ENCODE results near the gene MAP3K7.
A peak's percentile ranks its signal among the peaks of the same experiment; 100 is the strongest.

MAP3K7 gene

DNA sequence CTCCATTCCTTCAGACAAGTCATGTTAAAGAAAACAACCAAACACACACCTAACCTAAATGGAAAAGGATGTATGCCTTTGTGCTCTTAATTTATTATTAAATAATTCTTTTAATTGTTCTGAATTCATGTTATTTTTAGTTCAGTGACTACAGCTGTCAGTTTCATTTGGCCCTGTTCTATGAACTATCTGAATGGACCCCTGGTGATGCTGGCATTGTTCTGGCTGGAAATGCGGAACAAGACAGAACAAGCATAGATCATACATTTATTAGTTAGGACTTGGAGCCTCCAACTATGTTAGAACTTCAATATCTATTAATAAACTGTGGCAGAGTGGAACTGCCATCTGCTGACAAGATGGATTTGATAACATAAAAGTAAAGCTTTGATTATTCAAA, 5.7 kb downstream of the MAP3K7 start:
- Histone ChIP-seq H3K4me2 (ENCODE audit: low read depth, low read length, poor library complexity, severe bottlenecking) (peak overlapping the region; percentile 92), H3K4me3 (ENCODE audit: low read length, poor library complexity, severe bottlenecking) (peak overlapping the region; percentile 87), H2AFZ (ENCODE audit: low read length) (no peak overlapping the region), H3K79me2 (ENCODE audit: insufficient read depth, low read length) (peaks cover 95% of the 10 kb centered on the region), H4K20me1 (ENCODE audit: insufficient read depth, low read length, poor library complexity, severe bottlenecking) (peaks cover 50% of the 10 kb centered on the region), H3K9me3 (ENCODE audit: insufficient read depth, low read depth, low read length) (no peaks in the 10 kb centered on the region), H3F3A (ENCODE audit: low read depth) (no peaks in the 10 kb centered on the region), H3K9ac (ENCODE audit: low read depth, low read length, poor library complexity, severe bottlenecking) (peak overlapping the region; percentile 88), H3K4me1 (ENCODE audit: insufficient read depth, low read length, poor library complexity, severe bottlenecking) (peaks cover 53% of the 10 kb centered on the region), H3K27me3 (ENCODE audit: insufficient read depth, low read length, poor library complexity, severe bottlenecking) (no peaks in the 10 kb centered on the region), H3K36me3 (ENCODE audit: insufficient read depth, low read length) (no peaks in the 10 kb centered on the region), H3K9me2 (replicated peaks; ENCODE audit: low read depth, low read length) (no peaks in the 10 kb centered on the region)
- TF ChIP-seq, protein P1, sequence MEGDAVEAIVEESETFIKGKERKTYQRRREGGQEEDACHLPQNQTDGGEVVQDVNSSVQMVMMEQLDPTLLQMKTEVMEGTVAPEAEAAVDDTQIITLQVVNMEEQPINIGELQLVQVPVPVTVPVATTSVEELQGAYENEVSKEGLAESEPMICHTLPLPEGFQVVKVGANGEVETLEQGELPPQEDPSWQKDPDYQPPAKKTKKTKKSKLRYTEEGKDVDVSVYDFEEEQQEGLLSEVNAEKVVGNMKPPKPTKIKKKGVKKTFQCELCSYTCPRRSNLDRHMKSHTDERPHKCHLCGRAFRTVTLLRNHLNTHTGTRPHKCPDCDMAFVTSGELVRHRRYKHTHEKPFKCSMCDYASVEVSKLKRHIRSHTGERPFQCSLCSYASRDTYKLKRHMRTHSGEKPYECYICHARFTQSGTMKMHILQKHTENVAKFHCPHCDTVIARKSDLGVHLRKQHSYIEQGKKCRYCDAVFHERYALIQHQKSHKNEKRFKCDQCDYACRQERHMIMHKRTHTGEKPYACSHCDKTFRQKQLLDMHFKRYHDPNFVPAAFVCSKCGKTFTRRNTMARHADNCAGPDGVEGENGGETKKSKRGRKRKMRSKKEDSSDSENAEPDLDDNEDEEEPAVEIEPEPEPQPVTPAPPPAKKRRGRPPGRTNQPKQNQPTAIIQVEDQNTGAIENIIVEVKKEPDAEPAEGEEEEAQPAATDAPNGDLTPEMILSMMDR (conservative IDR thresholded peaks at IDR 0.05; ENCODE audit: low read length): no peak
- TF ChIP-seq EZH2phosphoT487 (IDR thresholded peaks at IDR 0.05; ENCODE audit: borderline replicate concordance): no peak

DNA sequence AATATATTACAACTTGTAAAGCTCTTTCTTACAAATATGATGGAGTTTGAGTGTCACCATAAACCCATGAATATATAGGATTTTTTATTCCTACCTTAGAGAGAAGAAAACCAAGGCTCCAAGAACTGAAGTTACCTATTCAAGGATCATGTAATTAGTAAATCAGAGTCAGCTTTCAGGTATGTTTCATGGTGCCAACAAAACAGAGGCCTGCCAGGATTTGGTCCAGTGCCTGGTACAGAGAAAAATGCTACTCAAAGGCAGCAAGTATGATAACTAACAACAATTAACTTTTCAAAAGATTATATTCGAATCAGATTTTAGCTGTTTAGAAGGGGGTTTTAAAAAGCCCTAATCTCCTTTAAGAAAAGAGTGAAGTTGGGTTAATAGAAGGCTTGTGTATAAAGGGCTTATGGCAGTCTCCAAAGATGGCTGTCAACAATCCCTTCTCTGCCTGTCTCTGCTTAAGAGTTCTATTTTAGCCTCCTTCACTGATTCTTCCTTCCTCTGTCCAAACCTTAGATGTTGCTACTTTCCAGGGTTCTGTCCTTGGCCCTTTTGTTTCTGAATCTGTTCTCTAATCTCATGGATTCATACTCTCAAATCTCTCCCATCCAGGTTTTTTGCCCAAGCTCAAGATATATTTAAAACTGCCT, 7.8 kb downstream of the MAP3K7 start:
- no peaks in the 10 kb centered on the region for H3K9me2 ChIP-seq (replicated peaks; ENCODE audit: low read depth, low read length)
- peaks cover 77% of the 10 kb centered on the region for H3K79me2 ChIP-seq (ENCODE audit: insufficient read depth, low read length)
- H3K4me2 ChIP-seq (ENCODE audit: low read depth, low read length, poor library complexity, severe bottlenecking): peak overlapping the region; percentile 92
- H3K4me1 ChIP-seq (ENCODE audit: insufficient read depth, low read length, poor library complexity, severe bottlenecking): peaks cover 35% of the 10 kb centered on the region
- no peaks in the 10 kb centered on the region for H3K9me3 ChIP-seq (ENCODE audit: insufficient read depth, low read depth, low read length)
- no peaks in the 10 kb centered on the region for H3K36me3 ChIP-seq (ENCODE audit: insufficient read depth, low read length)
- peaks cover 34% of the 10 kb centered on the region for H4K20me1 ChIP-seq (ENCODE audit: insufficient read depth, low read length, poor library complexity, severe bottlenecking)
- TF ChIP-seq EZH2phosphoT487 (IDR thresholded peaks at IDR 0.05; ENCODE audit: borderline replicate concordance): no peak
- TF ChIP-seq, protein P1 (conservative IDR thresholded peaks at IDR 0.05; ENCODE audit: low read length): no peak
- no peaks in the 10 kb centered on the region for H3F3A ChIP-seq (ENCODE audit: low read depth)
- H3K27me3 ChIP-seq (ENCODE audit: insufficient read depth, low read length, poor library complexity, severe bottlenecking): no peaks in the 10 kb centered on the region
- H3K4me3 ChIP-seq (ENCODE audit: low read length, poor library complexity, severe bottlenecking): no peak overlapping the region
- H3K9ac ChIP-seq (ENCODE audit: low read depth, low read length, poor library complexity, severe bottlenecking): no peak overlapping the region
- H2AFZ ChIP-seq (ENCODE audit: low read length): no peak overlapping the region

DNA sequence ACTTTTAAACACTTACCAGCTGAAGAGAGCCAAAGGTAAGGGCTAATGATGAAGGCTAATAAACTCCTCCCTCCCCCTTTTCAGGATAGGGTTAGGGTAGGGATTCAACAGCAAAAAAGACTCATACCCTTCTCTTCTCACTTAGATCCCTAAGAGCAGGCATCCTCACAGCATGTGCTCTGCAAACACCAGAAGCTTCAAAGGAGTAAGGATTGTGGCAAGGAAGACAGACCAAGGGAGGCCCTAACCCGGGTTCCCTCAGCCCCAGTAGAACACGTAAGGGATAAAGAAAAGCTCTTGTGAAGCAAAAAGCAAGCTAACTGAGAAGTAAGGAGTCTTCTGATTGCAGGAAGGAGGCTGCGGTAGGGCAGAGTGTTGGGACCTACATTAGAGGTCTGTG, 11.6 kb downstream of the MAP3K7 start:
- Histone ChIP-seq H3K9ac (ENCODE audit: low read depth, low read length, poor library complexity, severe bottlenecking) (no peak overlapping the region), H3K4me1 (ENCODE audit: insufficient read depth, low read length, poor library complexity, severe bottlenecking) (peaks cover 3% of the 10 kb centered on the region), H3K27me3 (ENCODE audit: insufficient read depth, low read length, poor library complexity, severe bottlenecking) (no peaks in the 10 kb centered on the region), H3K36me3 (ENCODE audit: insufficient read depth, low read length) (no peaks in the 10 kb centered on the region), H3K4me3 (ENCODE audit: low read length, poor library complexity, severe bottlenecking) (no peak overlapping the region), H3K4me2 (ENCODE audit: low read depth, low read length, poor library complexity, severe bottlenecking) (no peak overlapping the region), H3K79me2 (ENCODE audit: insufficient read depth, low read length) (peaks cover 55% of the 10 kb centered on the region), H3F3A (ENCODE audit: low read depth) (no peaks in the 10 kb centered on the region), H4K20me1 (ENCODE audit: insufficient read depth, low read length, poor library complexity, severe bottlenecking) (peaks cover 8% of the 10 kb centered on the region), H3K9me3 (ENCODE audit: insufficient read depth, low read depth, low read length) (no peaks in the 10 kb centered on the region), H2AFZ (ENCODE audit: low read length) (no peak overlapping the region), H3K9me2 (replicated peaks; ENCODE audit: low read depth, low read length) (no peaks in the 10 kb centered on the region)
- TF ChIP-seq, protein P1 (conservative IDR thresholded peaks at IDR 0.05; ENCODE audit: low read length): no peak
- no peak for TF ChIP-seq EZH2phosphoT487 (IDR thresholded peaks at IDR 0.05; ENCODE audit: borderline replicate concordance)
